HG02759 (cell line): ENCODE measurements around the gene FEM1B.

Source experiments
- ATAC-seq: cut with Tn5 transposase; IDR thresholded peaks from one replicate; pipeline ENCODE4 v1.9.1; 2021; ENCODE audit warnings: mild to moderate bottlenecking, moderate library complexity; ENCODE audit not compliant: unreplicated experiment

FEM1B gene

GRCh38 chr15:68319997-68320396 lies 42.5 kb downstream of the FEM1B start:
- no peak for ATAC-seq

DNA sequence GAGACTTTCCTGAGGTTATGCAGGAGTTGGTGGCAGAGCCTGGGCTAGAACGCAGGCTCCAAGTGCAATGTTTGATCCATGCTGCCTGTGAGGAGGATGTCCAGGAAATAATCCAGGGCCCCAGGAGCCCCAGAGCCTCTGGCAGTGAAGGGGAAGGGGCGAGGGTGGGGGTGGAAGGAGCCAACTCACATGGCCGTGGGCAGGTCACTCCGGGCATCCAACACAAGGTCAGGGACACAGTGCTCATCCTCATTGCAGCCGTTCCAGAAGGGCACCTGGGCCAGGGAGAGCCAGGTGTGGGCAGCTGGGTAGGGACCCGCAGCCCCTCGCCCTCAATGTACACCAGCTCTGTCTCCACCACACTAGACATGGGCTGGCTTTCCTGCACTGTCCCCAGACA lies 43.7 kb downstream of the FEM1B start:
- ATAC-seq: no peak

- no peak for ATAC-seq
Observed at GRCh38 chr15:68322796-68323195, 45.3 kb downstream of the FEM1B start.

GRCh38 chr15:68325726-68326125 lies 48.2 kb downstream of the FEM1B start:
- ATAC-seq: no peak

DNA sequence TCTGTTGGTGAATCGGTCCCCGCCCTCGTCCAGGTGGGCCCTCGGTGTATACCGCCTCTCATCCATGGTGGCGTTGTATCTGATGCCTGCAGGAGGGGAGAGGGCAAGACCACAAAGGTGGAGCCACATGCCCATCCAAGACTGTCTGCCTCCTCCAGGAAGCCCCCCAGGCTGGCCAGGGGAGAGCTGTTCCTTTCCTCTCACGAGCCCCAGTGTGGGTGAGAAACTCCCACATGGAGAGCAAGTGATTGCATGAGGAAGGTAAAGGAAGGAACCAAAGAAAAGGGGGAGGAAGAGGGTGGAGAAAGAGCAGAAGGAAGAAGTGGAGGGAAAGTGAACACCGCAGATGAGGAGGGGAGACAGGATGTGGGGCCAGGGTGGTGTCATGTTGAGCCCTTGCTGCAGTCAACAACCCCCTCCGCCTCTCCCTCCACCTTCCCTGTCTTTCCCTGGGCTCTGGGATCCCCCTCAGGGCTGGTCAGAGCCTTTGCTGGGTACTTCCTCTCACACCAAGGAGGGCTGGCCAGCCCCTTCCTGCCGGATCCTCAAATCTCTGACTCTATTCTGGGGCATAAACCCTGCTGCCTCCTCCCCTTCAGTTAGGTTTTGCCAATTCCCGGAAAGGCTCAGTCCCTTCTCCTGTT lies 49.3 kb downstream of the FEM1B start:
- ATAC-seq: no peak

DNA sequence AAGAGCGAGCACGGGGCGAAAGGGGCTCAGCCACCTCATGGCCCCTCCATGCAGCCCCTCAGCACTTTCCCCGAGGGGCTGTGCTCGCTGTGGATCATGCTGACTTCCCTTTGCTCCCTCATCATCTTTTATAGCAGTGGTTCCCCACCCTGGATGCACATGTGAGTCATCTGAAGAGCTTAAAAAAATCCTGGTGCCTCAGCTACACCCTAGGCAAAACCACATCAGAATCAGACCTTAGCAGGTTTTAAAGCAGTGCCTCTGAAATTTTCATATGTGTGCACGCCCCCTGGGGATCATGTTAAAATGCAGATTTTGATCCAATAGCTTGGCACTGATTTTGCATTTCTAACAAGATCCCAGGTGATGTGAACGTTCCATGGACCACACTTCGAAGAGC lies 50.9 kb downstream of the FEM1B start:
- no peak for ATAC-seq

GRCh38 chr15:68328964-68329363 lies 51.4 kb downstream of the FEM1B start:
- no peak for ATAC-seq

GRCh38 chr15:68330416-68330815 lies 52.9 kb downstream of the FEM1B start:
- ATAC-seq: no peak

DNA sequence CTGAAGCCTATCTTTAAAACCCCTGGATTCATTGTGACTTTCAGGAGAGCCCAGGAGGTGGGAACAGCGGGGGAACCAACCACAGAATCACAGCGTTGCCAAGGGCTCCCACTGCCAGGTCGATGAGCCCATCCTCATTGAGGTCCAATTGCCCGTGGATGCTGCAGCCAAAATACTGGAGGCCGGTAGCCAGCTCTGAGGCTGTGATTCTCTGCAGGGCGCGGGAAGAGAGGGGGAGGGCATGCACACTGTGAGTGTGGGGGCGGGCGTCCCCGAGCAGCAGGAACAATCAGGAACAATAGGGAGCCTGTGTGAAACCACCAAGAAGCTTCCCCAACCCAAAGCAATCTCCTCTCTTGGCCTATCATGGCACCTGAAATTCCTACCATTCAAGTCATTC lies 53.4 kb downstream of the FEM1B start:
- ATAC-seq: no peak

- ATAC-seq: no peak
Observed at GRCh38 chr15:68332266-68332665, 54.7 kb downstream of the FEM1B start.

GRCh38 chr15:68333775-68334470 lies 56.4 kb downstream of the FEM1B start:
- no peak for ATAC-seq

GRCh38 chr15:68334661-68335124 lies 57.1 kb downstream of the FEM1B start:
- ATAC-seq: no peak

GRCh38 chr15:68335251-68335650 lies 57.7 kb downstream of the FEM1B start:
- no peak for ATAC-seq

DNA sequence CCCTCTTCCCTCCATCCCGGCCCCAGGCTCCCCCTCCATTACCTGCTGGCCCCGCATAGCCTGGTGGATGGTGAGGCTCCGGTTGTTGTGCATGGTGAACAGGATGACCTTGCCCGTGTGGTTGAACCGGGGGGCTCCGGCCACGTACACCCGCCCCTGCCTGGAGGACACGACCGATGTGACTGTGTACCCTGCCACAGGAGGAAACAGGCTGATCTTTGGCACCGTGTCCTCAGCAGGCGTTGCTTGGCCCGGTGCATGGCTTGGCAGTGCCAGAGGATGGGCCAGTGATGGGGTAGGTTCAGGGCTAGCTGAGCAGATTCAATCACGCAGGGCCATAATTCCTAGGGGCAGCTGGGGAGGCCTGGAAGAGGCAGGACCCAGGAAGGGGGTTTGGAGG lies 58.1 kb downstream of the FEM1B start:
- ATAC-seq: no peak

GRCh38 chr15:68336516-68336915 lies 59.0 kb downstream of the FEM1B start:
- ATAC-seq: no peak

DNA sequence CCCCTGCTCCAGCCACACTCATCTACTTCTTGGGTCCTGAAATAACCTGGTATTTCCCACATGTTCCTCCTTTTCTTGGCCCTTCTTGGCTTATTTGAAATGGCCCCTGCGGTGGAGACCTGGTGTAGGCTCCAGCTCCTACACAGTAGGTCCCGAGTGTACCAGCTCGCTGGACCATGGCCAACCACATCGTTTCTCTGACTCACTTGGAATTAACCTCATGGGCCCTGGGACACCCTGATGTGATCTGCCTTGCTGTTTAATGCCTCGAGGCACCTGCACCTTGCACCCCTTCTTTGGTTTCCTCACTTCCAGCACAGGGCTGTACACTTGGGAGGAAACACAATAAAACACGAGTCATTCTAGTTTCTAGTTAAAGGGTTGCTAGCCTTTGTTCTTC lies 60.3 kb downstream of the FEM1B start:
- ATAC-seq: no peak

GRCh38 chr15:68339481-68339880 lies 61.9 kb downstream of the FEM1B start:
- ATAC-seq: no peak

DNA sequence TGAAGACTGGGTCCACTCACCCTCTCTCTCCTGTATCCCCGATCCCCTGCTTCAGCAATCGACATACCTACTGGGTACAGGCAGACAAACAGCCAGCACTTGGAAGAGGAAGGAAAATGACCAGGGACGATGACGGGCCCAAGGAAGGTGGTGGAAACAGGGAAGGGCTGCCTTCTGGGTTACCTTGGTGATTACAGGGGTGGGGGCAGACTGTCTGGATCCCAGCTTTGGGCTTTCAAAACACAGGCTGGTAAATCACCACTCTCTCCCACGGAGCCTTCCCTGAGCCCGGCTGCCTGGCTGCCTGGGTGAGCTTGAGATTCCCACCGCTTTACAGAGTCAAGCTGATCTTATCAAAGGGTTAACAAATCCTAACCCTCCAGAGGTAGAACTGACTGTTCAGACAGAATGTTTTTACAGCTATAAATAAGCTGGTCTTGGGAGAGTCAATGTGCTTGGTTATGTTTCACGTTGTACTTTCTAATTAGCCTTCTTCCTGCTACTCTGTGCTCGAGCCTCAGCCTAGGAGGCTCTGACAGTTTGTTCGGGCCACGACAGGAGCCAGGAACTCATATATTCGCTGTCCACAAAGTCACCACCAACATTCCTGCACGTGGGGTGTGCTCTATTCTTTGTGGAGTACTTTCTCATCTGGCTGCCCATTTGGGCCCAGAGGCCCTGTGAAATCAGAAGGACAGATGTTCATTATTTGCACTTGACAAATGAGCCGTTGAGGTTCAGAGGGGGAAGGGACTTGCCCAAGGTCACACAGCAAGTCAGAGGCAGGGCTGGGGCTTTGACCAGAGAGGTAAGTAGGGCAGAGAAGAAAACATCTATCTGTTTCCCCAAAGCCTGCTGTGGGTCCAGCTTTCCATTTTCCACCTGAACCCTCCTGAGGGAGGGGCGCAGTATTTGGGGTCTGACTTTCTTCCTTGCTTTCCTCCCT lies 63.5 kb downstream of the FEM1B start:
- ATAC-seq: no peak

- no peak for ATAC-seq
Observed at GRCh38 chr15:68341760-68342725, 64.5 kb downstream of the FEM1B start.

GRCh38 chr15:68343579-68344225 lies 66.2 kb downstream of the FEM1B start:
- ATAC-seq: no peak
